Measurements from ENCODE around the gene PYCARD. TPM values are rescaled to one million over a fixed set of nuclear protein-coding genes. Genes with fewer than 3 reads are reported as not detected.

PYCARD gene
- total and polyA plus RNA-seq, 2 donors (not counting 3 experiments of a cell fraction or from before 2014, with no cell fraction given), result 19.1 to 40.1 TPM

DNA sequence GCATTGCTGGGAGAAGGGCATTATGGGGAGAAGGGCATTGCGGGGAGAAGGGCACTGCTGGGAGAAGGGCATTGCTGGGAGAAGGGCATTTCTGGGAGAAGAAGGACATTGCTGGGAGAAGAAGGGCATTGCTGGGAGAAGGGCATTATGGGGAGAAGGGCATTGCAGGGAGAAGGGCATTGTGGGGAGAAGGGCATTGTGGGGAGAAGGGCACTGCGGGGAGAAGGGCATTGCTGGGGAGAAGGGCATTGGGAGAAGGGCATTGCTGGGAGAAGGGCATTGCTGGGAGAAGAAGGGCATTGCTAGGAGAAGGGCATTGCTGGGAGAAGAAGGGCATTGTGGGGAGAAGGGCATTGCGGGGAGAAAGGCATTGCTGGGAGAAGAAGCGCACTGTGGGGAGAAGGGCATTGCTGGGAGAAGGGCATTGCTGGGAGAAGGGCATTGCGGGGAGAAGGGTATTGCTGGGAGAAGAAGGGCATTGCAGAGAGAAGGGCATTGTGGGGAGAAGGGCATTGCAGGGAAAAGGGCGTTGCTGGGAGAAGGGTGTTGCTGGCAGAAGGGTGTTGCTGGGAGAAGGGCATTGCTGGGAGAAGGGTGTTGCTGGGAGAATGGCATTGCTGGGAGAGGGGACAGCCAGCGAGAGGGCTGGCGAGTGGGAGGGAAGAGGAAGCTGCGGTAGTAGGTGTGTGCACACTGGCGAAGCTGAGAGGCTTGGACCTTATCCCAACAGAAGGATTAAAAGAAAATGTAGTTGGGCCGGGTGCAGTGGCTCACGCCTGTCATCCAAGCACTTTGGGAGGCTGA, 19.0 kb upstream of the PYCARD start:
- POLR2A ChIA-PET, result no interaction called here
- Histone ChIP-seq H3K9me1 (replicated peaks; ENCODE audit: control insufficient read depth, extremely low read depth, insufficient read depth, low read length) (no peaks in the 10 kb centered on the region), H3K4me3 (replicated peaks in 1 of 3; ENCODE audit: insufficient read depth in 1 of 3, low read depth in 1 of 3, low read length in 3 of 3) (no peak overlapping the region), H3K4me2 (ENCODE audit: insufficient read depth, low read length) (no peak overlapping the region), H3K4me1 (ENCODE audit: control insufficient read depth, extremely low read depth, insufficient read depth, low read length) (no peaks in the 10 kb centered on the region), H3K27ac (ENCODE audit: insufficient read depth, low read depth, low read length) (no peak overlapping the region), H3K9ac (replicated peaks; ENCODE audit: extremely low read depth, insufficient read depth, low read length) (no peak overlapping the region), H2AFZ (ENCODE audit: low read depth, low read length) (no peak overlapping the region), H3K27me3 (ENCODE audit: control insufficient read depth in 2 of 2, insufficient read depth in 2 of 2, low read length in 2 of 2) (peaks cover 11 to 12% of the 10 kb centered on the region in 2 experiments), H3K9me3 (replicated peaks; ENCODE audit: control insufficient read depth, insufficient read depth, low read length) (no peaks in the 10 kb centered on the region), H3K36me3 (ENCODE audit: control insufficient read depth in 2 of 2, extremely low read depth in 1 of 2, insufficient read depth in 2 of 2, low read length in 2 of 2) (no peaks in the 10 kb centered on the region), H3K79me2 (ENCODE audit: control insufficient read depth, insufficient read depth, low read length) (no peaks in the 10 kb centered on the region), H4K20me1 (replicated peaks; ENCODE audit: control insufficient read depth, extremely low read depth, insufficient read depth, low read length) (no peaks in the 10 kb centered on the region)
- CTCF ChIA-PET, result no interaction called here
- intact Hi-C loops (cut with micrococcal nuclease), result no loop called here
- FAIRE-seq, result no peak
- no peak for DNase-seq (ENCODE audit: low read depth, low spot score)
- TF ChIP-seq POLR2A (IDR thresholded peaks at IDR 0.05; ENCODE audit: low read depth, low read length), result no peak
- TF ChIP-seq, protein P1, sequence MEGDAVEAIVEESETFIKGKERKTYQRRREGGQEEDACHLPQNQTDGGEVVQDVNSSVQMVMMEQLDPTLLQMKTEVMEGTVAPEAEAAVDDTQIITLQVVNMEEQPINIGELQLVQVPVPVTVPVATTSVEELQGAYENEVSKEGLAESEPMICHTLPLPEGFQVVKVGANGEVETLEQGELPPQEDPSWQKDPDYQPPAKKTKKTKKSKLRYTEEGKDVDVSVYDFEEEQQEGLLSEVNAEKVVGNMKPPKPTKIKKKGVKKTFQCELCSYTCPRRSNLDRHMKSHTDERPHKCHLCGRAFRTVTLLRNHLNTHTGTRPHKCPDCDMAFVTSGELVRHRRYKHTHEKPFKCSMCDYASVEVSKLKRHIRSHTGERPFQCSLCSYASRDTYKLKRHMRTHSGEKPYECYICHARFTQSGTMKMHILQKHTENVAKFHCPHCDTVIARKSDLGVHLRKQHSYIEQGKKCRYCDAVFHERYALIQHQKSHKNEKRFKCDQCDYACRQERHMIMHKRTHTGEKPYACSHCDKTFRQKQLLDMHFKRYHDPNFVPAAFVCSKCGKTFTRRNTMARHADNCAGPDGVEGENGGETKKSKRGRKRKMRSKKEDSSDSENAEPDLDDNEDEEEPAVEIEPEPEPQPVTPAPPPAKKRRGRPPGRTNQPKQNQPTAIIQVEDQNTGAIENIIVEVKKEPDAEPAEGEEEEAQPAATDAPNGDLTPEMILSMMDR (IDR thresholded peaks at IDR 0.05; ENCODE audit: extremely low read depth in 1 of 2, insufficient read depth in 1 of 2, low read depth in 1 of 2, low read length in 2 of 2), result no peak
- TF ChIP-seq JUN (IDR thresholded peaks at IDR 0.05; ENCODE audit: borderline replicate concordance, insufficient read depth, insufficient read length, low read depth), result no peak
- TF ChIP-seq EZH2 (IDR thresholded peaks at IDR 0.05; ENCODE audit: borderline replicate concordance, low read depth, low read length, severe bottlenecking), result no peak
- no peak for TF ChIP-seq GATA2 (IDR thresholded peaks at IDR 0.05; ENCODE audit: insufficient read depth, insufficient read length, low read depth, low read length)
- TF ChIP-seq FOS (IDR thresholded peaks at IDR 0.05; ENCODE audit: borderline replicate concordance, insufficient read depth, low read length), result no peak
- TF ChIP-seq MYC (IDR thresholded peaks at IDR 0.05; ENCODE audit: low read depth, low read length), result no peak
- TF ChIP-seq POLR2AphosphoS5 (IDR thresholded peaks at IDR 0.05; ENCODE audit: insufficient read depth, low read depth, low read length), result no peak
- TF ChIP-seq, protein P2, sequence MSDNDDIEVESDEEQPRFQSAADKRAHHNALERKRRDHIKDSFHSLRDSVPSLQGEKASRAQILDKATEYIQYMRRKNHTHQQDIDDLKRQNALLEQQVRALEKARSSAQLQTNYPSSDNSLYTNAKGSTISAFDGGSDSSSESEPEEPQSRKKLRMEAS (IDR thresholded peaks at IDR 0.05; ENCODE audit: insufficient read depth, insufficient read length), result no peak
- dilution Hi-C loops (cut with MboI; ENCODE audit: extremely low pct_ligation_motif_present, low sequenced_read_pairs), result no loop called here
- BruUV-seq (replicated peaks), result no TSS peak
